Suprapubic skin (tissue), 3 donors: ENCODE measurements around the gene WHAMM.

ENCODE experiments used
- CTCF ChIP-seq, 2 donors: fragments of 200-600 bp in 1 of 2; fragments of 450-650 bp in 1 of 2; sonication (generic) in 1 of 2; IDR thresholded peaks; one replicate each; pipeline ENCODE4 v1.5.1; 2016 to 2019; ENCODE audit warnings: antibody characterized with exemption in 2 of 2, mild to moderate bottlenecking in 1 of 2, moderate library complexity in 1 of 2
- EP300 ChIP-seq: sonication (generic); formaldehyde crosslinking; IDR thresholded peaks from one replicate; pipeline ENCODE4 v1.6.1; 2017; ENCODE audit warnings: antibody characterized with exemption
- POLR2A ChIP-seq, 2 donors: fragments of 450-650 bp; IDR thresholded peaks; one replicate each; pipeline ENCODE4 v1.6.1; 2017; ENCODE audit warnings: antibody characterized with exemption in 2 of 2, mild to moderate bottlenecking in 2 of 2, moderate library complexity in 2 of 2

GRCh38 chr15:82789491-82789890 is 19.9 kb upstream of the WHAMM start:
- TF ChIP-seq CTCF (IDR thresholded peaks at IDR 0.05) = no peak
- no peak for TF ChIP-seq EP300
- no peak for TF ChIP-seq POLR2A (IDR thresholded peaks at IDR 0.05)
